Left hindlimb (tissue), 1 donor: ENCODE results near the gene F12.
"Not testable (repeated sequence)": the region's sequence is repeated elsewhere in the genome, so short reads cannot be mapped to it uniquely, and the experiment has no call there.

ENCODE experiments used
- DNase-seq: peaks from one replicate; pipeline ENCODE4 v3.0.0-alpha.2; 2018

Gene F12

GRCh38 chr5:177385720-177386119 lies 23.6 kb downstream of the F12 start:
- no peak for DNase-seq

GRCh38 chr5:177384134-177384533 lies 25.2 kb downstream of the F12 start, which contains the start of gene SLC34A1:
Gene SLC34A1, plus strand, starts transcription at chr5:177384434. Its CDS starts 1,308 bp downstream, at chr5:177385742.
- DNase-seq: no peak

GRCh38 chr5:177383181-177383580 lies 26.2 kb downstream of the F12 start:
- no peak for DNase-seq

GRCh38 chr5:177382423-177383029 lies 26.8 kb downstream of the F12 start:
- peak; percentile 69 for DNase-seq

- no peak for DNase-seq
Observed at GRCh38 chr5:177380805-177381126, 28.6 kb downstream of the F12 start.

- DNase-seq: no peak
Observed at GRCh38 chr5:177378884-177379883, 30.2 kb downstream of the F12 start.

GRCh38 chr5:177377851-177378776 lies 31.2 kb downstream of the F12 start:
- no peak for DNase-seq

- no peak for DNase-seq
Observed at GRCh38 chr5:177376107-177376506, 33.3 kb downstream of the F12 start.

- DNase-seq: not testable (repeated sequence)
Observed at GRCh38 chr5:177375516-177375915, 33.8 kb downstream of the F12 start.

GRCh38 chr5:177374211-177374610 lies 35.2 kb downstream of the F12 start:
- no peak for DNase-seq

- DNase-seq: no peak
Observed at GRCh38 chr5:177373806-177374205, 35.6 kb downstream of the F12 start.

GRCh38 chr5:177372910-177373309 lies 36.5 kb downstream of the F12 start:
- DNase-seq: no peak

GRCh38 chr5:177372034-177372896 lies 37.1 kb downstream of the F12 start:
- no peak for DNase-seq

- DNase-seq: no peak
Observed at GRCh38 chr5:177371120-177372033, 38.0 kb downstream of the F12 start.

- peak; percentile 90 for DNase-seq
Observed at GRCh38 chr5:177370488-177371119, 38.8 kb downstream of the F12 start.

GRCh38 chr5:177369645-177370440 lies 39.5 kb downstream of the F12 start:
- no peak for DNase-seq

- DNase-seq: no peak
Observed at GRCh38 chr5:177368869-177369644, 40.3 kb downstream of the F12 start.
